ENCODE data around the gene MAS1L.
"Not testable (repeated sequence)": the region's sequence is repeated elsewhere in the genome, so short reads cannot be mapped to it uniquely, and the experiment has no call there.

The MAS1L gene

DNA sequence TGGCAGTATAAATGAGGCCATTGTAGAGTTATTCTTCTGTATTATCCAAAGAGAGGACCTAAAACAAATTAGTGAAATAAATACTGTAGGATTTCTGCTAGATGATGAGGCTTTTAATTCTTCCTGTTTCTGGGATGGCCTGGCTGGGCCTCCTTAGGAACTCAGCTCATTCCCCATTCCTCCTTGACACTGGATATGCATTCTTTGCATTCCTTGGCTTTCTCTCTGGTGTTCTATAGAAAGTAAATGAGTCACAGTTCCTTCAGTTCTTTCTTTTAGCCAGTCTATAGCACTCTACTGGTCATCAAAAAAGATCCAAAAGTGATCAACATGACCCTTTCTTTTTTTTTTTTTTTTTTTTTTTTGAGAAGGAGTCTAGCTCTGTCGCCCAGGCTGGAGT lies 40.1 kb downstream of the MAS1L start:
- TF ChIP-seq, protein P1, sequence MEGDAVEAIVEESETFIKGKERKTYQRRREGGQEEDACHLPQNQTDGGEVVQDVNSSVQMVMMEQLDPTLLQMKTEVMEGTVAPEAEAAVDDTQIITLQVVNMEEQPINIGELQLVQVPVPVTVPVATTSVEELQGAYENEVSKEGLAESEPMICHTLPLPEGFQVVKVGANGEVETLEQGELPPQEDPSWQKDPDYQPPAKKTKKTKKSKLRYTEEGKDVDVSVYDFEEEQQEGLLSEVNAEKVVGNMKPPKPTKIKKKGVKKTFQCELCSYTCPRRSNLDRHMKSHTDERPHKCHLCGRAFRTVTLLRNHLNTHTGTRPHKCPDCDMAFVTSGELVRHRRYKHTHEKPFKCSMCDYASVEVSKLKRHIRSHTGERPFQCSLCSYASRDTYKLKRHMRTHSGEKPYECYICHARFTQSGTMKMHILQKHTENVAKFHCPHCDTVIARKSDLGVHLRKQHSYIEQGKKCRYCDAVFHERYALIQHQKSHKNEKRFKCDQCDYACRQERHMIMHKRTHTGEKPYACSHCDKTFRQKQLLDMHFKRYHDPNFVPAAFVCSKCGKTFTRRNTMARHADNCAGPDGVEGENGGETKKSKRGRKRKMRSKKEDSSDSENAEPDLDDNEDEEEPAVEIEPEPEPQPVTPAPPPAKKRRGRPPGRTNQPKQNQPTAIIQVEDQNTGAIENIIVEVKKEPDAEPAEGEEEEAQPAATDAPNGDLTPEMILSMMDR (IDR thresholded peaks at IDR 0.05; ENCODE audit: extremely low read depth, missing control alignments) = no peak
- DNase-seq (ENCODE audit: low spot score) = no peak

DNA sequence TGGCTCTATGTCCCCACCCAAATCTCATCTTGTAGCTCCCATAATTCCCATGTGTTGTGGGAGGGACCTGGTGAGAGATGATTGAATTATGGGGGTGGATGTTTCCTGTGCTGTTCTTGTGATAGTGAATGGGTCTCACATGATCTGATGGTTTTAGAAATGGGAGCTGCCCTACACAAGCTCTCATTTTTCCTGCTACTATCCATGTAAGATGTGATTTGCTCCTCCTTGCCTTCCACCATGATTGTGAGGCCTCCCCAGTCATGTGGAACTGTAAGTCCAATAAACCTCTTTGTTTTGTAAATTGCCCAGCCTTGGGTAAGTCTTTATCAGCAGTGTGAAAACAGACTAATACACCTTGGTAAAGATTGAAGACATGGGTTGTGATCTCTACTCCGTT lies 43.7 kb downstream of the MAS1L start:
- DNase-seq (ENCODE audit: low spot score) = not testable (repeated sequence)

DNA sequence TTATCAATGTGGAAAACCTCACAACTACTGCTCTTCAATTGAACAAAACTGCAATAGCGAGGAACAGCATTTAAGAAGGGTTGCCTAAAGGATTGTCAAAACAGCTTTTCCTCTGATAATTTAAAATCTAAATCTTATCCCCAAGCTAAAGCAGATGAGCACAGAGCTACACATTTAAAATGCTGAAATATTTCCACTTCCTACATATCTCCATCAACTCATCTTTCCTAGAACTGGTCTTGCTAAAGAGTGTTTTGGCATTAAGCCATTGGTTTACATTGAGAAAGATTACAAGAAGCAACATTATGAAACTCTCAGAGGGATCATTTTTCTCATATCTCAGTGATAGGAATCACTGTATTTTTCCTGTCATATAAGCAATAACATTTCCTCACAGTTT lies 45.0 kb downstream of the MAS1L start:
- TF ChIP-seq, protein P1 (IDR thresholded peaks at IDR 0.05; ENCODE audit: extremely low read depth, missing control alignments) = no peak
- DNase-seq (ENCODE audit: low spot score) = no peak

DNA sequence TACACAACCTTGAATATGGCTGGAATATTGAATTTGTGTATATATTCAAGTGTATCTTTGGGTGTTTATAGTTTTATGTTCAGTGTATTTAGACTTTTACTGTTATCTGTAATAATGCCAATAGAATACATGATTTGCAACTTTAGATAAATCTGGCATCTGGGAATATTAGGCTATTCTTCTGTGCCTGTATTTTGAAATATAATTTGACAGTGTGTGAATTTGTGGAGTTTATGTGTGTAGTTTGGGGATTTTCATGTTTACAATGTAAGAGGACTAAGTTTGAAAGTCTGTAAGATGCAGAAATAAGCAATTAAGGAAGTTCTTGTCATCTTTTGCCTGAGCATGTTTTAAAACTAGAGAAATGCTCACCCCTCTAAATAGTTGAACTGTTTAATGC lies 48.8 kb downstream of the MAS1L start, which contains the start of gene OR10C1:
OR10C1 (plus strand) TSS at position 301 of the 400 bp plus-strand sequence. CDS start 710 bp downstream, outside the sequence.
- no peak for DNase-seq (ENCODE audit: low spot score)

DNA sequence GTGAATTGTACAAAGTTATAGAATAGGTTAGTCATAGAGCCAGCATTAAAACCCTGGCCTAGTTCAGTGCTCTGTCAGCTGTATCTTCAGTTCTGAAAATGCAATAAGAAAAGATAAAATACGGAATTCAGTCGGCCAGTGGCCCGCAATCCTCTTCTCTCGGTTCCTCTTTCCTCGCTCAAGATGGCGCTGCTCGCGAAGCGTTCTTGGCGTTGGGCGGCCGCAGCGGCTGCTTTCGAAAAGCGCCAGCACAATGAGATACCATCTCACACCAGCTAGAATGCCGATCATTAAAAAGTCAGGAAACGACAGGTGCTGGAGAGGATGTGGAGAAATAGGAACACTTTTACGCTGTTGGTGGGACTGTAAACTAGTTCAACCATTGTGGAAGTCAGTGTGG lies 51.0 kb downstream of the MAS1L start:
- not testable (repeated sequence) for DNase-seq (ENCODE audit: low spot score)

More for the DNA sequence above, 48.8 kb downstream of the MAS1L start, which contains the start of gene OR10C1:
- TF ChIP-seq, protein P1 (IDR thresholded peaks at IDR 0.05; ENCODE audit: extremely low read depth, missing control alignments) = no peak

All from GM20000 (cell line).